Measurements from ENCODE around the gene TYSND1.

- TF ChIP-seq CTCF (IDR thresholded peaks at IDR 0.05), result no peak
- TF ChIP-seq POLR2A (IDR thresholded peaks at IDR 0.05), result no peak
- no peak for TF ChIP-seq POLR2AphosphoS5 (IDR thresholded peaks at IDR 0.05)
Measured at GRCh38 chr10:70176441-70176840, 29.9 kb upstream of the TYSND1 start.

All from prostate gland (tissue), 2 donors.